ENCODE data around the gene DDIT4L. TPM values are rescaled to one million over a fixed set of nuclear protein-coding genes. Genes with fewer than 3 reads are reported as not detected.

Gene DDIT4L
- total RNA-seq, 3 donors from 2014 or later: 1.6 to 3.8 (median 1.8) TPM

- H3K4me3 ChIP-seq: no peak overlapping the region
- H3K36me3 ChIP-seq: no peaks in the 10 kb centered on the region
- H3K4me1 ChIP-seq: no peaks in the 10 kb centered on the region
- H3K27ac ChIP-seq: no peak overlapping the region
- H3K9me3 ChIP-seq: peaks cover 7 to 13% of the 10 kb centered on the region in 2 donors
- intact Hi-C loops (cut with DNase I; ENCODE audit: low total_unique reads): no loop called here
- no peaks in the 10 kb centered on the region for H3K27me3 ChIP-seq
- TF ChIP-seq POLR2AphosphoS5 (IDR thresholded peaks at IDR 0.05) (no peak), CTCF (IDR thresholded peaks at IDR 0.05) (no peak), POLR2A (IDR thresholded peaks at IDR 0.05) (no peak)
- DNase-seq (ENCODE audit: low spot score in 2 of 2): no peak
Measured at GRCh38 chr4:100166297-100167039, 23.8 kb downstream of the DDIT4L start.

GRCh38 chr4:100165809-100166208 is 24.5 kb downstream of the DDIT4L start:
- DNase-seq (ENCODE audit: low spot score in 2 of 2): no peak
- TF ChIP-seq POLR2AphosphoS5 (IDR thresholded peaks at IDR 0.05) (no peak), CTCF (IDR thresholded peaks at IDR 0.05) (no peak), POLR2A (IDR thresholded peaks at IDR 0.05) (no peak)
- no peak overlapping the region for H3K27ac ChIP-seq
- no peaks in the 10 kb centered on the region for H3K27me3 ChIP-seq
- no peaks in the 10 kb centered on the region for H3K36me3 ChIP-seq
- no peaks in the 10 kb centered on the region for H3K4me1 ChIP-seq
- H3K9me3 ChIP-seq: peaks cover 7 to 16% of the 10 kb centered on the region in 2 donors
- H3K4me3 ChIP-seq: no peak overlapping the region
- intact Hi-C loops (cut with DNase I; ENCODE audit: low total_unique reads): no loop called here

GRCh38 chr4:100164808-100165760 is 25.2 kb downstream of the DDIT4L start:
- Histone ChIP-seq H3K36me3 (no peaks in the 10 kb centered on the region), H3K27me3 (no peaks in the 10 kb centered on the region), H3K4me1 (no peaks in the 10 kb centered on the region), H3K27ac (no peak overlapping the region), H3K9me3 (peaks cover 7 to 16% of the 10 kb centered on the region in 2 donors), H3K4me3 (no peak overlapping the region)
- no peak for DNase-seq (ENCODE audit: low spot score in 2 of 2)
- intact Hi-C loops (cut with DNase I; ENCODE audit: low total_unique reads): no loop called here
- TF ChIP-seq CTCF (IDR thresholded peaks at IDR 0.05) (no peak), POLR2AphosphoS5 (IDR thresholded peaks at IDR 0.05) (no peak), POLR2A (IDR thresholded peaks at IDR 0.05) (no peak)

GRCh38 chr4:100162027-100162685 is 28.1 kb downstream of the DDIT4L start:
- H3K4me1 ChIP-seq: no peaks in the 10 kb centered on the region
- no peaks in the 10 kb centered on the region for H3K36me3 ChIP-seq
- no peak for DNase-seq (ENCODE audit: low spot score in 2 of 2)
- H3K9me3 ChIP-seq: peaks cover 7 to 16% of the 10 kb centered on the region in 2 donors
- H3K27ac ChIP-seq: no peak overlapping the region
- intact Hi-C loops (cut with DNase I; ENCODE audit: low total_unique reads): no loop called here
- H3K4me3 ChIP-seq: no peak overlapping the region
- no peaks in the 10 kb centered on the region for H3K27me3 ChIP-seq
- no peak for TF ChIP-seq CTCF (IDR thresholded peaks at IDR 0.05)
- no peak for TF ChIP-seq POLR2AphosphoS5 (IDR thresholded peaks at IDR 0.05)
- no peak for TF ChIP-seq POLR2A (IDR thresholded peaks at IDR 0.05)
